NCI-H1092 (cell line): ENCODE data around the gene TBC1D3B.
"Not testable (repeated sequence)": the region's sequence is repeated elsewhere in the genome, so short reads cannot be mapped to it uniquely, and the experiment has no call there.

Experiments used
- DNase-seq: peaks from one replicate; lab custom pipeline; 2025; lab: John Stamatoyannopoulos, UW

Gene TBC1D3B

DNA sequence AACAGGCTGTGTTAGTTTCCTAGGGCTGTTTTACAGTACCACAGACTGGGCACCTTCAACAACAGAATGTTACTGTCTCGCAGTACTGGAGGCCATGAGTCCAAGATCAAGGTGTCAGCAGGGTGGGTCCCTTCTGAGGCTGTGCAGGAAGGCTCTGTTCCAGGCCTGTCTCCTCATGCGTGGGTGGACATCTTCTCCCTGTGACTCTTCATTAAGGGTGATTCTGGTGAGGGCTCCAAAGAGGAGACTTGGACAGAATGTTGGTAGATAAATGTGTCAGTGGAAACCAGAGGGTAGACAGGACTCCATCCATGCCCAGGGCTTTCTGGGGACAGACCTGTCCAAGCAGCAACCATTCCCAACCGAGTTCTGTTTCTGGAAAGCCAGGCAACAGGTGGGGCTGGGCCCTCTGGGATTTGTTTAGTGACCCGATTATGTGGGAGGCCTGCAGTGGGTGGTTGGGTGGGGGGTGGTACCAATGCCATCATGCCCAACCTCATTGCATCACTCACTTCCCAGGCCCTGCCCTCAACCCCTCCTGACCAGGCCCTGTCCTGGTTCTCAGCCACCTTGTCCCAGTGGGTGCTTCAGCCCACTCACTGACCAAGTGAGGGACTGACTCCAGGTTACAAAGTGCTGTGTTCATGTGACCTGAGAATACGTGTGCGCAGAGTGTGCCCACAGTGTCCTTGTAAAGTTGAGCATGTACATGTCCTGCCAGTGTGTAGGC, 5.2 kb upstream of the TBC1D3B start:
- not testable (repeated sequence) for DNase-seq

DNA sequence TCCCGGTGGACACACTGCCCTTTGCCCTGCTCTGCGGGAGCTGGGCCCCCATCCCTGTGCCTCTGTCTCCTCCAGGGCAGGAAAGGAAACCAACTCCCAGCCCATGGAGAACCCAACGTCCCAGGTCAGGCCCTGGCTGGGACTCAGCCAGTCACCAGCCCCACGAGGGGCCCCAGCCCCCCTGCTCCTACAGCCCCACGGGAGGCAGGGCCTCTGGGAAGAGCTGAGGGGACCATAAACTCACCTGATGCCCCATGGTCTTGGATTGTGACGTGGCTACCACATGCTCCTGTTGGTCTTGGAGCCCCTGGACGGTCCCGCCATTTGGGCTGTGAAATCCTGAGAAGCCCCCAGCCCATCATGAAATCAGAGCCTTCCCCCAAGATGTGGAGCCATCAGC, 7.6 kb downstream of the TBC1D3B start:
- not testable (repeated sequence) for DNase-seq

DNA sequence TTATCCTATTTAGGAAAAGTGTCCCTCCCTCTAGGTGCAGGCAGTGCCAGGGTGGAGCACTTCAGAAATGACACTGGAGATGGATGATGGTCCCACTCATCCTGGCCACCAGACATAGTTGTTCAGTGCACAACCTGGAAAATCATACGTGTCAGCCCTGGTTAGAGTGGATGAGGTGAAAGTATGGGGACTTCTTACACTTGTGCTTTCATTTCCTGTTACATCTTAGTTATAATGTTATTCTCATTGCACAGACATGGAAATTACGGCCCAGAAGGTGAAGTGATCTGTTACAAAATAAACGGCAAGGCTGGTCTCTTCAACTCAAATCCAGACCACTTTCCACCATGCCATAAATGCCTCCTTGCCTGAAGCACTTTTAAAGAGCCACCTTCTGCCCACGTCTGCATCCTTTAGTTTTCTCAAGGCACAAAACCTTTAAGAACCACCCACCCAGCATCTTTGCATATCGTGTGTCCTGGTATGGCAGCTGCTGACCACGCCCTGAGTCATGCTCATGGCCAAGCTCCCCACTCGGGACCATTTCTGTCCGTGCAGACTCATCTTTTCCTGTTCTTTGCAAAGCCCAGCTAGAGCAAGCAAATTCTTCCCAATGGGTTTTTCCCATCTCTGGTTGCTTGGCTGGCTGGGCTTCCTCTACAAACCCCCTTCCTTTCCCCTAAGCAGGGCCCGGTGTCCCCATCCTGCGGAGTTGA, 22.4 kb downstream of the TBC1D3B start:
- DNase-seq = no peak

DNA sequence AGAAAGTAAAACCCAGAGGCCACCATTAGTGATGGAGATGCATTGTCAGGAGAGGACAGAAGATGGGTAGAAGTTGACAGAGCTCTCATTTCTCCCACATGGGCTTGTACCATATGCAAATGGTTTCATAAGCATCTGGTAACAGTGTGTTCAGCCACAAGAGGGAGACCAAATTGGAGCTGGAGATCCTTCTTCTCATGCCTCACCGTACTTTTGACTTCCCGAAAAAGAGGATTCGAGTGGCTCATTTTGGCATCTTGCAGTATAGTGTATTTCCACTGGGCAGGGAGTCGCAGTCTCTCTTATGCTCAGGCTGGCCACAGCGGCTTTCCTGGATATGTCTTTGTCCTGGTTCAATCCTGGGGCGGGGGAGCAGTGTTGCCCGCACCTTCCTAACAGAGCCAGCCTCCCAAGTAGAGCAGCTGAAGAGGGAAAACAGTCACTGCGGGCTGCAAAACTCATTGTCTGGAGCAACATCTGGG, 23.8 kb downstream of the TBC1D3B start:
- DNase-seq = no peak

DNA sequence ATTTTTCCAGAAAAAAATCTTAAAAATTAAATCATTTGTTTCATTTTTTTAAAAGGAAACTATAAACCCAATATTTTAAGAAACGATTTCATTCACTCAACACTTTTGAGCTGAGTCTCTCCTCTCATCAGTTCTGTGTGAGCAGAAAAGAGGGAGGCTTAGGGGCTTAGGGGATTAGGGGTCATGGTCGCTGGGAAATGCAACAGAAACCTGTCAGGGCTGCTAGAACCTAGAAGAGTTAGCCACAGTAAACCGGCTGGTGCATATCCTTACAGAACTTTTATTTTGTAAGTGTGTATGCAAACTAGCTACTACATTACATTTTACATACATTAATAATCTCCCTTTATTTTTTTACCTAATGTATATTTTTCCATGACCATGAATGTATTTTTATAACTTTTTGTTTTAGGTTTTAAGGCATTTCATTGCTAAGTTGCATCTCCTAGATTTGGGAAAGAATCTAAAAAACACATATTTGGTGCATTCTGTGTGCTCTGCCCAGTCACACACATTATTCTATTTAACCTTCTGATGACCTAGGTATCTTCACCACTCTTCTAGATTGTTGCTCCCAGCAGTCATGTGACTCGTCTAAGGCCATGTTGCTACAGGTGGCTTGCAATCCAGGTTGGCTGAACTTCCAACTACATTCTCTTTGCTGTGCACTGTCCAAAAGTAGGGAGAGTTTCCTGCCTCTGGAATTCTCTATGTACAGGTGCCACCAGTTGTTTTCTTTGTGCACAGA, 24.4 kb downstream of the TBC1D3B start:
- no peak for DNase-seq

DNA sequence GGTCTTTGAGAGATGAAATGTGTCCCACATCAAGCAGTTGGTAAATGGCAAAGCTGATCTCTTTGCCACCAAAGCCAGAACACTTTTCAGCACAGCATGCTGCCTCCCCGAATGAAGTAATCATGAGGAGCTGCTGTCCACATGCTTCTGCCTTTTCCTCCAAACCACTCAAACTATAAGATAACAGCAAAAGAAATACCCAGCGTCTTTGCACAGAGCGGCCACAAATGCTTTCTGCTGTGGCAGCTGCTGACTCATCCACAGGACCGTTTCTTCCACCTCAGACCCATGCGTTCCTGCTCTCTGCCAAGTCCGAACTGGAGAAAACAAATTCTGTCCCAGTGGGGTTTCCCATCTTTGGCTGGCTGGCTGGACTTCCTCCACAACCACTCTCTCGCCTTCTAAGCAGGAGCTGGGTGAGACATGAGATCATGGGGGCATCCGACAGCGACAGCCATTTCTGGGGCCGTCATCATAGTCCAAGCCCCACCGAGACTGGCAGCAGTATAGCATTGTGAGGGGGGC, 27.1 kb downstream of the TBC1D3B start:
- DNase-seq = no peak

DNA sequence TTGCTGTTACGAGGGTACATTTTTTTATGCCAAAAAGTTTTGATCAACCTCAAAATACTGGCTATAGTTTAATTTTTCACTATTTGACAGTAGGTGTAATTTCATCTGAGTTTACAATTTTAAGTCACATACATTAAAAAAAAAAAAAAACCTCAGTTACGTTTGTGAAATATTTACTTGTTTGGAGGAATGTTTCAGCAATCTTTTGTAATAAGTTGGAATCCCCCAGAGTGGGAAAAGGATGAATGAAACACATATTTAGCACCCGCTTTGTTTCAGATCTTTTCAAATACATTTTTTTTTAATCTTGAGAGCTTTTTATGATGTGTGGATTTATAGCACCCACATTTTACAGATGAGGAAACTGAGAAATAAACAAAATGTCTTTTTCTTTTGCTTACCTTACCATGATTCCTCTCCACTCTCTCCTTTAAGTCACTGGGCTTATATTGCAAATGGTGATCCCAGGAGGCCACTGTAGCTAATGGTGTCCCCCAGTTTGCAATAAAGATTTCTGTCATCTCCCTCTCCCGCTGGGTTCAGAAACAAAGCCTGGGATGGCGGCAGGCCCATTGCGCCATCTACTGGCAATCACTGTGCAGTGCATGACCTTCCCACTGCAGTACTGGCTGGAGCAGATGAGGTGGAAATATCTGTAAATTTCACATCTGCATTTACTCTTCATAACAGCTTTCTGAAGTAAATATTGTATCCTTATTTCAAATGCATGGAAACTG, 27.7 kb downstream of the TBC1D3B start:
- peak; percentile 13 for DNase-seq

DNA sequence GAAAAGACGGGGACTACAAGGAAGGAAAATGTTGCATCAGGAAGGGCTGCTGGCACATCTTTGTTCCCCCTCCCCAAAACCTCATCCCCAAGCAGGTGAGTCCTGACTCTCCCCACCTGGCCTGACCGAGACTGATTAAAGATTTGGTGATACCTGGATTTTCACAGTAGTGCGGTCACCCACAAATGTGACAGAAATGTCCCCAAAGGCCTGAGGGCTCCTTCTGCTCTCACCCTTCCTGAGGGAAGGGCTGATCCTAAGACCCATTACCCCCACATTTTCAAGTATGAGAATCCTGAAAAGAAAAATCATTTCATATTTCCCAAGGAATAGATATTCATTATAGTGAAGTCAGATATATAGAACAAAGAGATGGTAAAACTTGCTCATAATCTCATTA, 28.8 kb downstream of the TBC1D3B start:
- DNase-seq = no peak

DNA sequence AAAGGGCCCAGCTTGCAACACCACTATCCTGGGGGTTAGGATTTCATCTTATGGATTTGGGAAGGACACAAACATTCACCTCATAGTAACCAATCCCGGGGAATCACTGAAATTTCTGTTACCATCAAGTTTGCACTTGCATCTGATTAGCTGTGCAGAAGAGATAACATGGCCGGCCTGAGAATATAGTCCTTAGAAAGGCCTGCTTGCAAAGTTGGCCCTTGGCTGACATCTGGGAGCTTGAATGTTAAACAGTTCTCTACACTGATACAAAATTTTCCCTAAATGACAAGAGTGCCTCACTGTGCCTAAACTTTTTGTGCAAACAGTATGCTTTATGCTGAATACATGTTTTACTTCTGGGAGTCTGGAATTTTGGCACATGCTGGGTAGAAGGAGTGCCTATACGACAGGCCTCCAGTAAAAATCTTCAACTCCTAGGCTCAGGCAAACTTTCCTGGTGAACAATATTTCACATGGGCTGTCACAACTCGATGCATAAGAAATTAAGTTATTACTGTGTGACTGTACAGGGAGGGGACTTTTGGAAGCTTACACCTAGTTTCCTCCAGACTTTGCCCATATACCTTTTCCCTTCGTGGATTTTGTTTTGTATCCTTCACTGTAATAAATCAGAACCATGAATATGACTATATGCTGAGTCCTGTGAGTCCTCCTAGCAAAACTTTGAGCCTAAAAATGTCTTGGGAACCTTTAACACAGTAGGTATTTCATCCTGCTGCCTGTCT, 31.3 kb downstream of the TBC1D3B start:
- no peak for DNase-seq

DNA sequence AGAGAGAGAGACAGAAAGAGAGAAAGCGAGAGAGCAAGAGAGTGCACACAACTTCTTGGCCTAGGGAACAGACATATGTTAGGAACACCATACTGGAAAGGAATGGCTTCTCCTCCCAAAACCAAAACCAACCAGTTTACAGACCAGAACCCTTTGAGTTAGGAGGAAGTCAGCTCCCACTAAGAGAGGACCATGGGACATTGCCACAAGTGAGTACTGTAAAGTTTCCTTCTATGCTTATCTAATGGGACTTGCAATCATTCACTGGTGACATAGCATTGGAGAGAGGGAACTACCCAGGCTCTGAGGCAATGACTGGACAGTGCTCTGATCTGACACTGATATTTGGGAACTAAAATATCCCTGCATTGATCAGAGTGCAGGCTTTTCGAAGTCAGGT, 32.4 kb downstream of the TBC1D3B start:
- DNase-seq = no peak

DNA sequence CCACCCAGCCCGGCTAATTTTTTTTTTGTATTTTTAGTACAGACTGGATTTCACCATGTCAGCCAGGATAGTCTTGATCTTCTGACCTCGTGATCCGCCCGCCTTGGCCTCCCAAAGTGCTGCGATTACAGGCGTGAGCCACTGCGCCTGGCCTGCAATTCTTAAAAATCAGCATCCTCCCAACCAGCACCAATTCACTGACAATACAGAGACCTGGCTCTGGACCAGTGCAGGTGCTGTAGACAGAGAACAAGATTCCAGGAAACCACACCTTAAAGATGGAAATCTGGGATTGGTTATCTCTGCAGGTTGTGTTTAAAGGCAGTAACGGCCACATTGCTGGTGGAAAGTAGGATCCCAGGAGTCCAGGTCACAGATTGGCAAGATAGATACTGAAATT, 33.6 kb downstream of the TBC1D3B start:
- no peak for DNase-seq

DNA sequence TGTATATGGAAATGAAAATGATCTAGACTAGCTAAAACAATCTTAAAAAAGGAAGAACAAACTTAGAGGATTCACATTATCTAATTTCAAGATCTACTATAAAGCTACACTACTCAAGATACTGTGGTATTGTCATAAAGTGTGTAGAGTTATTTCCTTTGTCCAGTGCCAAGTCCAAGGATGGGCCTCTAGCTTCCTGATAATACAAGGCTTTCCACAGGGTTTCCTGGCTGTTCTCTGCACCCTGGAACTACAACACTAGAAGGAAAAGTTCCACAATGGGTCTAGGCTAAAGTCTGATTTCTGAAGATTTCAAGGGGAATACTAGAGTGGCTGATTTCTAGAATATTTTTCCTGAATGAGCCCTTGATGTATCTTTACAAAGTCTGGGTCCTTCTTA, 34.2 kb downstream of the TBC1D3B start:
- no peak for DNase-seq

DNA sequence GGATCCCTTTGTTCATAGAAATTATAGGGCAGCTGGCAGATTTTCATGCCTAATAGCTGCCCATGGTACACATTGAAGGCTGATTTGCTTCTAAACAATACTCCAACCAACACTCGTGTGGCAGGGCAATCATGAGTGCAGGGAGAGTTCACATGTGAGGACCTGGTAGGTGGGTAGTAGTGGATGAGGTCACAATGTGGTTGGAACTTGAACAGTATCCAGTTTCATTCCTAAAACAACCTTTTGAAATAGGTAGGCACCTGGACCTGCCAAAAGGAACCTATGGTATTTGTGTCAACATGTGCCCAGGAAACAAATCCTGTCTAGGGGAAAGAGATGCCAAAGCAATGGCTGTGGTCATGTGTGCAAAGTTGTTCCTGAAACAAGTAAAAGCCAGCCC, 40.0 kb downstream of the TBC1D3B start:
- DNase-seq = no peak

DNA sequence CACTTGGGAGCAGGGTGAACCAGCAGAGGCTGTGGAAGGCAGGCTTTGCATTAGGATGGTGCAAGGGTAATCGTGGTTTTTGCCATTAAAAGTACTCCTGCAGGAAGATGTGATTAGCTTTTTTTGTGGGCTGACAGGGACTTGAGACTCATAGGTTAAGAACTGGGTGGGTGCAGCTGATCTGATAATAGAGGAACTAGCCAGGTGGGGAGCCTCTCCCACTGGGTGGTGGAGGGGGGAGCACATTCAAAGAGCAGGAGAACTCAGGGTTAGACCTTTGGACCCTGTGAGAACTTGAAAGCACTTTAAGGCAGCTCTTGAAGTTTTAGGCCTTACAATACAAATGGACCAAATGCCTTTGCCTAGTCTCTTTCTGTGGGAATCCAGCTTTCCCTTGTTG, 40.4 kb downstream of the TBC1D3B start:
- DNase-seq = no peak

DNA sequence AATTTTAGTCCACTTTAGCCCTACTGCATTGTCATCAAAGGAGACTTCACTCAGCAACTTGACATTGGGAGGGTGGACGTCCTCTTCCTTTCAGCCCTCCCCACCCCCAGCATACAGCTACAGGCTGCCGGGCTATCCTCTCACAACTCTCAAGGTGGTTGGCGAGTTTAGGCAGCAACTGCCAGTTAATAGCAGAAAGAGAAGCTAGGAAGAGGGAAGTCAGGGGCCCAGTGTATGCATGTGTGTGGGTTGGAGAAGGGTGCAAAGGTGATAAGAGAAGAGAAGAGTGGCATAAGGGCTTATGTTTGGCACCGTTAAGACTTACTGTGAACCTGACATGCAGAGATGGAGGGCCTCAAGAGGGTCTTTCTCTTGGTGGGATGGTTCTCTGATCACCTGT, 41.0 kb downstream of the TBC1D3B start:
- no peak for DNase-seq

DNA sequence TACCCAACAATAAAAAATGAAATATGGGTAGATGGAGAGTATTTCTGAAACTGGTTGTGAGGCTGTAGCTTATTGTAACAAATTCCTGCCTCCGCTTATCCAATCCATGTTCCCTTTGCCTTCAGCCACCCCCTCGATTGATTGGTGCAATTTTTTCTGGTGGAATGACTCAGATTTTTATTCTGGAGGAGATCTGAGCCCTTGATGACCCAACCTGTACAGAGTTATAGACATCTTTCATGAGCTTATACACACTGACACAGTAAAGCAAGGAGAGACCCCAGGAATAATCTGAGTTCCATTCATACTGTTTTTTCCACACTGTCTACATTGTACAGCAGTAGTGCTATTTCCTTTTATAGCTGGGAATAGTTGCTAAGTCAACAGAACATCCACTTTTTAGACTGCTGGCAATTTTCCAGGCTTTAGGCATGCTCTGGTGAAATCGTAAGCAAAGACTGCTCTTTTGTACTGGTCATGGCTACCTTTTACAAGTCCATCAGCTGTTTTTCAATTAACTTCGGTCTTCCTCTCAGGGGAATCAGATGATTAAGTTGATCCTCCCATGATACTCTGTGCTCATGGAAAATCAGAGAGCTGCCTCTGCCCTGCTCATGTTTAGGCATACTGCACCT, 42.7 kb downstream of the TBC1D3B start:
- DNase-seq = no peak

DNA sequence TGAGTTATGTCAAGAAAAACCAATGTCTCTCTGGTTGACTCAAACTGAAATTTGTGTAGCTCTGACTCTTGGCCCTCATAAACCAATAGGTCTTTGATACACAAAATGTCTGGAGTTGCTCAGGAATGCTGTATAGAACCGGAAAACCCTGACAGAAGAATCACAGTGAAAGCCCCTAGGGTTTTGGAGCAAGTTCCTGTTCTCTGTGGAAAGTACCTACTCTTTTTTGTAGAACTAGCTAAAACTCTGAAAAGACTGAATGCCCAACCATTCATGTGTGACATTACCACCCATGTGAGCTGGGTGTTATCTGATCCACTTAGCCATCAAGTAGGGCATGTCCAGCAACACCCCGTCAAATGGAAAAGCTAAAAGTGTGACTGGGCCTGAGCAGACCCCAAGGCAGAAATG, 44.0 kb downstream of the TBC1D3B start:
- DNase-seq = no peak

DNA sequence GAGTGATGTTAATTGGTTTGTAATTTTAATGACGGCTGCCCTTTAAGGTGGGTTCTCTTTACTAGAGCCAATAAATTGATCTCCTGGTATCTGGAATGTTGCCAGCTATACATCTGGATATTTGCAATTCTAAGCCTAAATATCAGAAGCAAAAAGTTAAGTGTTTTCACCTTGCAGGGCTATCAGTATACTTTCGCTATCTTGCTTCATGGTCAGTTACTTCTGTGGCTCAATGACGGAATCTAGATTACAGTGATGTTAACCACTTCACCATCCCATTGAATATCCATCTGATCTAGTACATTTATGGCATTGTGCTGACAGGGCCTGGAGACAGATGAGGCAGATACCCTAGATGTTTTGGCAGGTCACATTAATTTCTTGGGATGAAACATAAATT, 44.5 kb downstream of the TBC1D3B start:
- DNase-seq = no peak

DNA sequence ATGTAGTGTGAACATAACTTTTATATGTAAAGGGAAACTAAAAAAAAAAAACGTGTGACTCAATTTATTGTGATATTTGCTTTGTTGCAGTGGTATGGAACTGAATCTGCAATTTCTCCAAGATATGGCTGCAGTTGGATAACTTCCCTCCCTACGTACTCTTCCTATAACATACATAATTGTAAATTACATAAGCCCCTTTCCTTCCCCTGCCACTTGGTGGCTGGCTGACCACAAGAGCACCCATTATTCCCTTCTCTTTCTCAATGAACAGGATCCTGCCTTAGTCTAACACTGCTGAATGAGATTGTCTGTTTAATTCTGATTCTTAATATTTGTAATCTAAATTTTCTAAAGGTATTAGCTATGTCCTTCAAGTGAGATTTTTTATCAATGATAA, 45.0 kb downstream of the TBC1D3B start:
- no peak for DNase-seq

DNA sequence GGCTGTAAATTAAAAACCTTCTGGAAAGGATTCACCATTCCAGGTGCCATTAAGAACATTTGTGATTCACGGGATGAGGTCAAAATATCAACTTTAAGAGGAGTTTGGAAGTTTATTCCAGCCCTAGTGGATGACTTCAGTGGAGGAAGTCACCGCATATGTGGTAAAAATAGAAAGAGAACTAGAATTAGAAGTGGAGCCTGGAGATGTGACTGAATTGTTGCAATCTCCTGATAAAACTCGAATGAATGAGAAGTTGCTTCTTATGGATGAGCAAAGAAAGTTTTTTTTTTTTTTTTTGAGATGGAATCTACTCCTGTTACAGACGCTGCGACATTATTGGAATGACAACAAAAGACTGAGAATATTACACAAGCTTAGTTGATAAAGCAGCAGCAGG, 46.1 kb downstream of the TBC1D3B start:
- DNase-seq = no peak

DNA sequence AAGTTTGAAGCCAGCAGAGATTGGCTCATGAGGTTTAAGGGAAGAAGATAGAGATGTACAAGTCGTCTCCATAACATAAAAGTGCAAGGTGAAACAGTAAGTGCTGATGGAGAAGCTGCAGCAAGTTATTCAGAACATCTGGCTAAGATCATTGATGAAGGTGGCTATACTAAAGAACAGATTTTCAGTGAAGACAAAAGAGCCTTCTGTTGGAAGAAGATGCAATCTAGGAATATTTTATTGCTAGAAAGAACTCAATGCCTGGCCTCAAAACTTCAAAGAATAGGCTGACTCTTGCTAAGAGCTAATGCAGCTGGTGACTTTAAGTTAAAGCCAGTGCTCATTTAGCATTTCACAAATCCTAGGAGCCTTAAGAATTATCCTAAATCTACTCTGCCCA, 46.8 kb downstream of the TBC1D3B start:
- no peak for DNase-seq
